COLO668 (cell line): Measurements from ENCODE around the gene METAP1D.

Source experiments
- DNase-seq: peaks from one replicate; lab custom pipeline; 2025; ENCODE audit not compliant: unreplicated experiment; lab: John Stamatoyannopoulos, UW

Gene METAP1D

DNA sequence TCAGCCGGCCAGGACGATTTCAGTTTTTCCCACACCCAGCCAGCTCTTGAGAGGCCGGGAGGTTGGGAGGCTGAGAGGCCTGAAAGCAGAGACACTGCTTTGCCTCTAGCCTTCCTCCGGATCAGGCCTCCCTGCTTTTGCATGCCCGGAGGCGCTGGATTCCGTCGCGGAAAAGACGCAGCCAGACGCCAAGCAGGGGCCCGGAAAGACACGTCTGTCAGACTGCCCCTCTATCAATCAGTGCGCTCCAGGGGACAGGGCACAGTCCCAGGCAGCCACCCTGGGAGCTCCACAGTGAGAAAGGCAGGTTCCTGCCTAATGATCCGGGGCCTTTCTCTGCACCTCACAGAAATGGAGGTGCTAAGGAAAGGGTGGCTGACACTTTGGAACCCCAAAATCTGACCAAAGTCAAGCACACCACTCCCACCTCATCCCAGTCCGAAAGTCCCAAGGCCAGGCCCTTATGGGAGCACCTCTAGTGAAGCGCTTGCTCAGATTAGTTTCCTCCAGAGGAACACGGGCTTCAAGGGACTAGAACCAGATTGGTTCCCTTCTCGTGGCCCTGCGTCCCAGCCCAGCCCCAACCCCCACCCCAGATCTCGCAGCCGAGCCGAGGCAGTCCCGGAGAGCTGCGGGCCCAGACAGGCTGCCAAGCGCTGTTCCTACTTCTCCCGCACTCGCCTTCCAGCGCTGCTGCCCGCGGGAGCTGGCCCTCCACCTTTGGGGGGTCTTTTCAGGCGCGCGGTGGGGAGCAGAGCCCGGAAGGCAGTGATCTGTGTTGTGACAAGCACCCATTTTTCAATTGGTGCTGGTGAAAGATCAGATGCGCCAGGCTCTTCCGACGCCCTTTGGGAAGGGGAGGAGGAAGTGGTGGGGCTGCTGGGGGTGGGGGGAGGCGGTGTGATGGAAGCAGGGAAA, 90.5 kb downstream of the METAP1D start:
- no peak for DNase-seq

DNA sequence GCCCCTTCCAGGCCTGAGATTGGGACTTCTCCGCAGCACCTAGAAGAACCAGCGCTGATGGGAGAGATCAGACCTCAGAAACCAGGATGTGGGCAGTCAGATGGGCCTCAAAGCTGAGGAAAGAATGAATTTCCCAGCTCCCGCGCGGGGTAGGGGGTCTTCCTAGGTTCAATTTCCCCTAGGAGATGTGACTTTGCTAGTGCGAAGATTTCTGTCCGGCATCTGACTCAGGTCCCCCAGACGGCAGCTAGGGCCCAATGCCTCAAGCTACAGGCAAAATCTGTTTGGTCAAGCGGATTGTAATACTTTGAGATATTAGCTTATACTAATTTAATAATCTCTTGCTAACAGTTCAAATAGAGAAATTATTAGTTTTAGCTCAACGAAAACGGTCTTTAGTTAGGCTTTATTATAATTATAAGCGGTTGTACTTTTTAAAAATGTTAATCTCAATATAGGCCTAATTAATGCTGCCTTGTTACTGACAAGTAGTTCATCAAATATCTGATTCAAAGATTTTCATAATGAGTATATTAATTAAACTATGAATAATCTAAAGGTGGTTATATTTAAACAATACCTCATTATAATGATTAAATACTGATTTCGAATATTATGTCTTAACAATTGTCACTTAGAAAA, 91.4 kb downstream of the METAP1D start:
- no peak for DNase-seq

DNA sequence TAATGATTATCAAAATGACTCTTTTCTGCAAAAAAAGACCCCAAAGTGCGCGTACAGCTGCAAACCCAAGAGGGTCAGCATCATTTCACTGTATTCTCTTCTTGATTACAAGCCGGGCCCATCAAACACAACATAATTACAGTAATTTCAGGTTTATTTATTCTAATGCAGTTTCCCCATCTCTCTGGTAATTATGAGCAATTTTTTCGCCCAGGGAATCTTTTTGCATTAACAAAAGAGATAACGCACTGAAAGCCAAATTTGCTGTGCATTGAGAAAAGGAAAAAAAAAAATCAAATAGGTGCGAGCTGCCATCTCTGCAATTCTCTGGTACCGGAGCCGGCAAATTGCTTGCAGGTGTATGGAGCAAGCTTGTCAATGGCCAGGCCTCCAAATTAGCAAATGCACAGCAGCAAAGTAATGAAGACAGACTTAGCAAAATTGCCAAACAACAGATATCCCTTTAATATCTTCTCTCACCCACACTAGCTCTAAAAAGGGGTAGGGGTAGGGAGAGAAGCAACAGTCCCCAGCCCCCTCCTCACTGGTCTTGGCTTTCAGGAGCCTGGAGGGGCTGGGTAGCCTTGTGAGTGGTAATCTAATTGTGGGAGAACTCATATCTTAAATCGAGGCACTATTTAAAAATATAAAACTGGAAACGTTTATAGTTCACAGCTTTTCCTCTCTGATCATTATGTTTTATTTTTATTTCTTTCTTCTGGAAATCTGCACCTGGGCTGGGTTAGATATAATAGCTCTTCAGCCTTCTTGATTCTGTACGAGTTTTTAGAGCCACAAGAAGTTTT, 92.2 kb downstream of the METAP1D start:
- DNase-seq: no peak

DNA sequence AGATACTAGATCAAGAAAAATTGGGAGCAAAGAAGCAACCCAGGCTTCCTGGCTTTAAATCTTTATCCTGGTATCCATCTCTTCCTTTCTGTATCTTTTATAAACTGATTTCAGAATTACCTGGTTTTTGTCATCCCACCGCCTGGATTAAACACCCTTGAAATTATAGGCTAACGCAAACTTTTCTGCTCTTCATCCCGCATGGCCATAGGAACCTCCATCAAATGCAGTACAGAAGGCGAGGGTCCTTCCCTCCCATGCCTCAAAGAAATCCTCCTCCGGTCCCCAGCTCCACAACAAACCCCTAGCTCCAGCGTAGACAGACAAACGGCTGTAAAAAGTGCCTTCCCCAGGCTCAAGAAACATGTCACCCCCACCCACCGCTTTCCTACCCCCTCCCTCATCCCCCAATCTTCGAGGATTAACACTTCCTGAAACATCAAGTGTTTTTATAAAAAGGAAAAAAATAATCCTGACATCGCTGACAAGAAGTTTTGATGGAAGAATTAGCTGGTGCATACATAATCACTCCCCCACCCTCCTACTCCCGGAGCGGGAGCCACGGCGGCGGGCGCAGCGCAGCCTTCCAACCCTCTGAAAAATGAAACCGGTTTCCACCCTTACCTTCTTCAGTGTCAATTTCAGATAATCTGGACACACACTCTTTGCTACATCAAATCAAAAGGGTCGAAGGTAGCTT, 93.1 kb downstream of the METAP1D start:
- DNase-seq: no peak

DNA sequence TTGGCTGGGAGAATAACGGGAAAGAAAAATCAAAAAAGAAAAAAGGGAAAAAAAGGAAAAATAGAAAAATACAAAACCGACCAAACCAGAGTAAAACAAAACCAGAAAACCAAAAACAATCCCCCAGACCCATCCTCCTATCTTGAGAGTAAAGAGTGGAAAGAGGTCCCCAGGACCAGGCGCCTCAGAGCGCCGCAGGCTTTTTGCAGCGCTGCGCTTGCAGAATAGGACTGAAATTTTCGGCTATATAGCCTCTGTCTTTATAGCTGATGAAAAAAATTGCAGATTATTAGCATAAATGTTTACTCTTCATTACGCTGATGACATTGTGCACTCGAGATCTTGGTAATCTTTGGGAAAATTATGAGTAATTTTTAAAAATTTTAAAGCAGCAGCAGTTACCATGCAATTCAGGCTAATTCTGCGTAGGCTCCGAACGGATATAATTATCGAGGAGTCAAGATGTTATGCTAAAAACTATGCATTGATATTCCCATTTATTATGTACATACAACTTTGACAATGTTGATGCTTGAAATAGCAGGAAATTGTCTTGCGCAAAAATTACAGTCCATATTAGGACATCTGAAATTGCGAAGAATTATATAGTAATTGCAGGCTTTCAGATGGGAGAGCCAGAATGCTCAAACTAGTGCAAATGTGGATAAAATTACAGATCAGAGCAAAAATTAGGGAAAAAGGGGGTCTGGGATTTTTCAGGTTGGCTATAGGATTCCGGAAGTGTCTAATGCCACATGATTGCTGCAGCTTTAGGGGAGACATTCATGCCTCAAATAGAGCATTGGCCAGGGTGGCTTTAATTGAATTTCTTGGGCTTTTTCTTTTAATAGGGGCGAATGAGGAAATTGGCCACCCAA, 93.9 kb downstream of the METAP1D start:
- no peak for DNase-seq

DNA sequence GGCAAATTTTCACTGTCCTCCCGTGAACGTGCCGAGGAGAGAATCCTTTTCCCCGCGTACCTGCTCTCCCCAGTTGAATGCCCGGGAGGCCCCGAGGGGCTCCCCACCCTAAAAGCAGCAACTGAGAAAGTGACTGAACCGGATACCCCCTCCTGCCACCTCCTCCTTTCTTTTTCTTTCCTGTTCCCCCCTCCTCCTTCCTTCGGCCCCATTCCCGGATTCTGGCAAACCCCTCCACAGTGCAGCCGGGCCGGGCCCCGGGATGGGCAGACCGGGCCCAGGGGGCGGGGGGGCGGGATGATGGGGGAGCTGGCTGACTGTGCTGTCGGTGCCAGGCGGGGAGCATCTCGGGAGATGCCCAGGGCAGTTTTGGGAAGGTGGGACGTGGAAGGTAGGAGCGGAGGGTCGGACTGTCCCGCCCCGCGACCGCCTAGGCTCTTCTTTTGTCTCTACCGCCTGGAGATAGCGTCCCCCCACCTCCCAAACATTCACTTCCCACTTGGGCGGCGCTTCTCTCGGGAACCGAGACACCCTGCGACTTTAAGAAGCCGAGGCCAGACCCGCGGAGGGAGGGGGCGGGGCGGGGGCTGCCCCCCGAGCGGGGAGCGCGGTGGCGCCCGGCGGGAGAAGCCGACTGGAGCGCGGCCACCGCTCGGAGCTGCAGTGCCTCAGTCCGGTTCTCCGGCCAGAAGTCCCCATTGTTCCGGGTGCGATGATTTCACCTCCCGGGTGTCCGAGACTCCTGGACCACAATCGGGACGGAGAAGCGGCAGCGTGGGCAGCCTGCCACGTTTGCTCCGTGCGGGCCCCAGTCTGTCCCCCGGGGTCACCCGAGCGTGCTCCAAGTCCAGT, 94.8 kb downstream of the METAP1D start:
- DNase-seq: no peak

DNA sequence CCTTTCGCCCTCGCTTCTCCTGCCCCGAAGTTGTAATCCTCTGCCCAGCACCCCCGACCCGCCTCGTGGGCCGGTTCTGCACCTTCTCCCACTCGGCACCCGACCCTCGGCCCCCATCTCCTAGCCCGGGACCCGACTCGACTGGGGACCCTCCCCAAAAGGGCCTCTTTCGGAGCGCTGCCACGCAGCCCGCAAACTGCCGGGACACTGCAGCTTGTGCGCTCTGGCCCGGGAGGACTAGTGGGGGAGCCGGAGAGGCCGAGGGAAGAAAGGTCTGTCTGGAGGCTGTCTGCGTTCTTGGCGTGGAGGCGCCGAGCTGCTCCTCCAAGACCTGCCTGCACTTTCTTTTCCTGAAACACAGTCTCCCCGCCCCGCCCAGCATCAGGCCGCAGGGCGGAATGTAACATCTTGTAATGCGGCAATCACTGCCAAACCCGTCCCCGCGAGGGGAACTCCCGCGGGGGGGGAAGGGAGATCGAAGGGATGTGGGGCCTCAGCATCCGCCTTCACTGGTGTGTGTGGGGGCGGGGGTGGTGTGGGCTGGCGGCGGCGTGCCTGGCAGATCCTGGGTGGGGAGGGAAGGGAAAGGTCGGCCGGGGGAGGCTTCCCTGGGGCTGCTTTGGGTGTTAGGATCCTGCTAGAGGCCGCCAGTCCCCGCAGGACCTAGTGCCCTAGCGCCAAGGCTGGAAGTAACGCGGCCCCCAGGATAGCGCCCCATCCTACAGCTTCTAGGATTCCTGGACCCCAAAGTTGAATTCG, 95.6 kb downstream of the METAP1D start:
- DNase-seq: no peak

DNA sequence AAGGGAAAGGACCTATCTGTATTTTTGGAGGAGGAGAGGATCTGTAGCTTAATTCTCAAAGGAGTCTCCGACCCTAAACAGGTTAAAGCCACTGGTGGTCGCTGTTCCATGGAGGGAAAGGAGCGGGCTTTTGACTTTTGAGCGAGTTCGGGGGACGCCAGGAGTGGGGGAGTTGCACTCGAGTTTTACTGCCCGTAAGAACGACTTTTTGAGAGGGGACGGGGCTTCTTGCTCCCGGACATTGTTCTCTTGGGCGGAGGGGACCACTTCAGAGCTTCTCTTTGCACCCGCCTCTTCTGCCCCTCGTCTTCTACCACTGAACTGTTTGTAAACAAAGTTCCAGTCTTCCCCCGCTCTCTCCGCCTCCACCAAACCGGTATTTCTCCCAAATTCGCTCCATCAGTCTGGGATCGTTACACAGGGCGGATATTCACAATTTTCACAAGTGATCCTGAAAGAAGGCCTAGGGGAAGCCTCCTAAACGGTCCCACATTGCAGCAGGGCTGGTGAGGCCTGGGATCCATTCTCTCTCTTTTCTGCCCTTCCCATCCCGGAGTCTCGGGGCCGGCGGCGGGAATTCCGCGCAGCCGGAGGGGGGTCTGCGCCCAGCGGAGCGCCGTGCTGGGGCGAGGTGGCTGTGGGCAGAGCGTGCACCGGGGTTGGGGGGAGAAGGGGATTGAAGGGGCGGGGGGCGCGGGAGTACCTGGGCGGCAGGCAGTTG, 96.3 kb downstream of the METAP1D start:
- no peak for DNase-seq

DNA sequence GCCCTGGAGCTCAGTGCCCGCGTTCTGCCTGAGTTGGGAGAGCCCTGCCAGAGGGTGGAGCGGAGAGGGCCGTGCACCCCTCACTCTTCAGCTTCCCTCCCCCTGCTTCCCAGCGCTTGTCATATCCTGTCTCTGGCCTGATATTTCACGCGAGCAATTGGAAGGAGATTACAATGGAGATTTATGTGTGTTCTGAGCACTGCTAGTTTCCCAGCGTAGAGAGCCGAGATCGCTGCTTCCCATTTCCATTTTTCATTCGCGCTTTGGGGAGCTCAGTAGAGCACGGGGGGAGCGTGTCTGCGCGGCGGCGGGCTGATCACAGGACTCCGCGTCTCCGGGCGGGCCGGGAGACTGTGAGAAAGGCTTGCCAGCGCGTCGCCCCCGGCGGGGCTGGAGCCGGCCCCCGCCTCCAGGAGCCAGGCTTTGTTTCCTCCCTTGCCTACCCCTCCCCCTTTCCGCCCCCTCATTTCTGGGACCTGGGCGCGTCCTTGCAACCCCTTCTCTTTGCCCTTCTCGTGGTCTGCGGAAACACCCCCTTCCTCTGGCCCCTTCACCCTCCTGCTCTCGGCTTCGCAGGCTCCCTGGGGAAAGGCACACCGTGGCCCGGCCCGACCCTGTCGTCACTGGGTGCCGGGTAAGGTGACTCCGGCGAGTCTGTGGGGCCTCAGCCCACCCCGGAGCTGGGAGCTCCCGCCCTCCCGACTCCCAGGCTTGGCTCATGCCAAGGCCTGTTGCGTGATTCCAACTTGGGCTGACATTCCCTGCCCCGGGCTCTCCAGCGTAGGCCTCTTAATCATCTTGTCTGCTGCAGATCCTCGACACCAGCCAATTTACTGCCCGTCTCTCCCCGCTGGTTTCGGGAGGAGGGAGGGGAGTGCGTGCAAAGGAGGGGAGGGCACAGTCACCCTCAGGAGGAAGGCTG, 97.1 kb downstream of the METAP1D start:
- peak; percentile 37 for DNase-seq

DNA sequence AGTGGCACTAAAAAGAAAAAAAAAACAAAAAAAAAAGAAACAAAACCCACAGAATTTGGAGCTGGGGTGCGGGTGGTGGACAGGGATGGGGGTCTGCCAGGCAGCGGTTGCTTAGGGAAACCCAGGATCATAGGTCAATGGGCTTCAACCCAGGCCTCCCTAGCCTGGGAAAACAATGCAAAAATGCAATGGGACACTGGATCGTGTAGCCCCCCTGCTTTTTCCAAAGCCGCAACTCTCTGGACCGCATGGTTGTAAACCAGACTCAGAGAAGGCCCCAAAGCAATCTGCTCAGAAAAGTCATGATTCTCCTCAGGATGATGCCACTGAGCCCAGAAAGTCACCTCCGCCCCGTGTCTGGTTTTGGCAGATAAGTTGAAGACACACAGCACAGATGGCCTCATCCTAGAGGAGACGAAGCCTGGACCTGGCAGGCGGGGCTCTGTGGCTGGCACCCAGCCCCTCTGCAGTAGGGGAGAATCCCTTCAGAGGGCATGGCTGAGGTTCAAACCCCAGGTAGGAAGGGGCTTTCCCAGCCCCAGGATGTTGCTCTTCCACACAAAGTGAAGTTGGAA, 97.9 kb downstream of the METAP1D start:
- no peak for DNase-seq

DNA sequence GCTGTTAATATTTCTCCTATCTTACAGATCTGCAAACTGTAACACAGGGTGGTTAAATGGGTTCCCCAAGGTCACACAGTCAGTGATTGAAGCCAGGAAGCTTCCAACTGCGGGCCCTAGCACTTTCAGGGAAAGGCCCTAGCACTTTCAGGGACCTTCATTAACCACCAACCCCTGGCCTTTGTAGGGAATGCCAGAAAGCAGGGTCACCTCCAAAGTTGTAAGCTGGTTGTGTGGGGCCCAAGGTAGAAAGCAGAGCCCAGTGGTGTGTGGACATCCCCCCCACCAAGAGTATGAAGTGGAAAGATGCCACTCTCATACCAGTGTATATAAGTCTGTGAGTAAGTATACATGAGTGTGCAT, 98.5 kb downstream of the METAP1D start:
- no peak for DNase-seq

DNA sequence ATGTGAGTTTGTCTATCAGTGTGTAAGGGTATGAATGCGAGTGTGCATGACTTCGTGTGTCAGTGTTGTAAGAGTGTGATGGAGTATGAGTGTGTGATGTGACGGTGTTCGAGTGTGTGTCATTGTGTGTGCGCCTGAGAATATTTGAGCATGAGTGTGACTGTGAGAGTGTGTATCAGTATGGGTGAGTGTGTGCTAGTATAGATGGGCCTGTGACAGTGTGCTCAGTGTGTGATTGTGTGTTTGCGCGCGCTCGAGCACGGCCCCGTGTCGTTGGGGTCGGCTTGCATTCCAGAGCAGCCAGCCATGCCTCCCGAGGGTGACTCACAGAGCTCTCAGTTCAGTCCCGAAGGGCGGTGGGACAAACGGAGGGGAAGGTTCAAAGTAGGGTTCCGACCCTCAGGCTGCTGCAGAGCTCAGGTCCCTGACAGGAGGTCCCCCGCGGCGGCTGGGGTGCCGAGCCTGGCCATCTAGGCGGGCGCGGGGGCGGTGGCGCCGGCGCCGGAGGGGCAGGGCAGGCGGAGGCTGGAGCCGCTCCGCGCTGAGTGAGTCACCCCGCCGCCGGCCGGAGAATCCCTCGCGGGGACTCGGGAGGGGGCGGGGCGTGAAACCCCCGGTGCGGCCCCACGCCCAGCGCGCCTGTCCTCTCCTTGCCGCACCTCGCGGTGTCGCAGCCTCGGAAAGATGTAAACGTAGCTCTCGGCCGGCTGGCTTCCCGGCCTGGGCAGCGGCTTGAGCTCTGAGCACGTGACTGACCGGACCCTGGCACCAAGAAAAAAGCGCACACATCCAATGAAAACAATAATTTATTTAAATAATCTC, 99.1 kb downstream of the METAP1D start:
- peak; percentile 81 for DNase-seq

DNA sequence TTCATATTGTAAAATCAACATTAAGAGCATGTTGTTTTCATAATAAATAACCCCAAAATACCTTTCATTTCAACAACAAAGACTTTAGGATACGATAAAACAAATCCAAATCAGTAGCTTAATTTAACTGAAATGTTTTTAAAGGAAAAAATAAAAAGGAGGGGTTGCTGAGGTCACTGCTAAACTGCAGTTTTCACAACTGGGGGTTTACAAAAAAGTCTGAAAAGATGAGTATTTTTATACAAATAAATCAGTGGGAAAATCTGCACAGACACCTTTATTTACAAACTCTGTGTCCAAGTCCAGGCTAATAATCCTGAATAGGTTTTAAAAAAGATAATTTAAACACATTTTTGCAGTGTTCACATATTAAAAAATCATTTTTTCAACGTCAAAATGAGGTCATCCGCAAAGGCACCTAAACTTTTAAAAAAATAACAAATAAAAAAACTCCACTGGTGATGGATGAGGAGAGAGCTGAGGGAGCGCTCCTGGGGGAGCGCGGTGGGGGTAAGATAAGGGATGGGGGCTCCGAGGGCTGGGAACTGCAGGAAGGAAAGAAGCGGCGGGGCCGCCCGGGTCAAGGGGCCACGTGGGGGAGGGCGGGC, 99.8 kb downstream of the METAP1D start:
- no peak for DNase-seq

DNA sequence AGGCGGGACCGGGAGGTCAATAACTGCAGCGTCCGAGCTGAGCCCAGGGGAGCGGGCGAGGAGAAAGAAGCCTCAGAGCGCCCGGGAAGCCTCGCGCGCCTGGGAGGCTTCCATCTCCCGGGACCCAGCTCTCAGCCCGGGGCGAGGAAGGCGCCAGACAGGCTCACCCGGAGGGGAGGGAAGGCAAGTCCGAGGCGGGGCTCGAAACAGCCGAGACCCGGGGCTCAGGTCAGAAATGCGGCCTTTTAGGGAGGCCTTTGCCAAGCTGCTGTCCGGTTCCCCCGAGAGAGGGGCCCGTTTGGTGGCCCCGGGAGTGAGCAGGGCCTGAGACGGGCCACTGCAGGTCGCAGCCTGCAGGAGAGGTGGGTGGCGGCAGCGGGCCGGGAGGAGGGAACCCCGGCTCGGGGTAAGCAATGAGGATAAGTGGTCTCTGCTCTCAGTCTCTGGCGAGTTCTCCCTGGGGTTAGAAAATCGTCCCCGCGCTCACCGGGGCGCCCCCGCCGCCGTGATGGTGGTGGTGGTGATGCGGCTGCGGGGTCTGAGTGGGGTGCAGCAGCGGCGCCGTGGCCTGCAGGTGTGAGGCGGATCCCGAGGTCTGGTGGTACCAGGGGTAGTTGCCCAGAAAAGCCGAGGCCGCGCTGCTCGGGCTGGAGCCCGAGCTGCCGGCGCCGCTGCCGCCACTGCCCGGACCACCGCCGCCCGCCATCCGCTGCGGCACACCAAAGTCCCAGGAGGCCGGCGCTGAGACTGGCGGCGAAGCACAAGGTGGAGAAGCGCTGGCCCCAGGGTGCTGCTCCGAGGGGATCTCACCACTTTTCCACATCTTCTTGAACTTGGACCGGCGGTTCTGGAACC, 100.6 kb downstream of the METAP1D start:
- peak; percentile 46 for DNase-seq
